GM23338 (cell line): Measurements from ENCODE around the gene ITGA8. TPM values are rescaled to one million over a fixed set of nuclear protein-coding genes. Genes with fewer than 3 reads are reported as not detected.

Experiments used
- ATAC-seq: fragments of 200-7000 bp; cut with Tn5 transposase; 3 replicates; pipeline ENCODE4 v1.9.1; 2020
- DNase-seq: peaks from one replicate; pipeline ENCODE4 v3.0.0-alpha.2; 2015; ENCODE audit warnings: low spot score
- H2AFZ ChIP-seq: fragments of 200-600 bp; sonication (generic); 2 replicates; pipeline ENCODE4 v1.8.0; 2016; ENCODE audit warnings: antibody characterized with exemption, mild to moderate bottlenecking, moderate library complexity
- H3F3A ChIP-seq: fragments of 200-600 bp; sonication (generic); replicated peaks from 2 replicates; pipeline ENCODE4 v1.8.0; 2017; ENCODE audit warnings: antibody characterized with exemption, mixed run types, low read depth
- H3K27ac ChIP-seq: fragments of 200-600 bp; sonication (generic); 2 replicates; pipeline ENCODE4 v1.6.1; 2016; ENCODE audit warnings: low read depth
- H3K27me3 ChIP-seq: fragments of 200-600 bp; sonication (generic); 2 replicates; pipeline ENCODE4 v1.8.0; 2016; ENCODE audit warnings: mild to moderate bottlenecking, mixed run types, moderate library complexity; ENCODE audit not compliant: insufficient read depth
- H3K36me3 ChIP-seq: fragments of 200-600 bp; sonication (generic); 2 replicates; pipeline ENCODE4 v1.8.0; 2016; ENCODE audit warnings: mild to moderate bottlenecking; ENCODE audit not compliant: insufficient read depth
- H3K4me1 ChIP-seq: fragments of 200-600 bp; sonication (generic); 2 replicates; pipeline ENCODE4 v1.8.0; 2016; ENCODE audit warnings: mild to moderate bottlenecking, moderate library complexity; ENCODE audit not compliant: insufficient read depth
- H3K4me2 ChIP-seq: fragments of 200-600 bp; sonication (generic); 2 replicates; pipeline ENCODE4 v1.7.1; 2017; ENCODE audit warnings: mixed run types
- H3K4me3 ChIP-seq: fragments of 200-600 bp; sonication (generic); 2 replicates; pipeline ENCODE4 v1.6.1; 2016; ENCODE audit warnings: mixed run types
- H3K79me2 ChIP-seq: fragments of 200-600 bp; sonication (generic); replicated peaks from 2 replicates; pipeline ENCODE4 v1.8.0; 2017; ENCODE audit warnings: mild to moderate bottlenecking; ENCODE audit not compliant: insufficient read depth
- H3K9me2 ChIP-seq: fragments of 200-600 bp; sonication (generic); 2 replicates; pipeline ENCODE4 v1.8.0; 2017; ENCODE audit not compliant: insufficient read depth
- H4K20me1 ChIP-seq: fragments of 200-600 bp; sonication (generic); replicated peaks from 2 replicates; pipeline ENCODE4 v1.8.0; 2017; ENCODE audit warnings: mild to moderate bottlenecking; ENCODE audit not compliant: insufficient read depth
- H3K27ac Mint-ChIP-seq: 2 replicates; pipeline ENCODE4 v1.8.0; 2020; ENCODE audit warnings: inconsistent platforms, mild to moderate bottlenecking, moderate library complexity, mixed read lengths
- H3K27me3 Mint-ChIP-seq: 3 replicates; pipeline ENCODE4 v1.8.0; 2022; ENCODE audit warnings: low read depth, mild to moderate bottlenecking, moderate library complexity, mixed read lengths, inconsistent platforms; ENCODE audit not compliant: insufficient read depth, poor library complexity
- H3K36me3 Mint-ChIP-seq: 3 replicates; pipeline ENCODE4 v1.8.0; 2021; ENCODE audit warnings: low read depth, mild to moderate bottlenecking, inconsistent platforms, moderate library complexity, mixed read lengths
- H3K4me1 Mint-ChIP-seq: 3 replicates; pipeline ENCODE4 v1.8.0; 2020; ENCODE audit warnings: mild to moderate bottlenecking, inconsistent platforms, mixed read lengths
- H3K4me3 Mint-ChIP-seq: 3 replicates; pipeline ENCODE4 v1.8.0; 2021; ENCODE audit warnings: moderate library complexity, mild to moderate bottlenecking, inconsistent platforms, mixed read lengths
- H3K9me3 Mint-ChIP-seq: 3 replicates; pipeline ENCODE4 v1.8.0; 2020; ENCODE audit warnings: moderate library complexity, mild to moderate bottlenecking, inconsistent platforms, mixed read lengths
- CREB1 ChIP-seq: fragments of 250-450 bp; sonication (Bioruptor Pico); IDR thresholded peaks from 2 replicates; pipeline ENCODE4 v1.5.0; 2020; ENCODE audit warnings: low read depth, mild to moderate bottlenecking, moderate library complexity
- ETS1 ChIP-seq: IDR thresholded peaks from 2 replicates; pipeline ENCODE4 v1.6.1; 2016; ENCODE audit warnings: antibody characterized with exemption
- EZH2 ChIP-seq: fragments of 200-600 bp; sonication (generic); IDR thresholded peaks from one replicate; pipeline ENCODE4 v1.8.0; 2017; ENCODE audit warnings: antibody characterized with exemption, mild to moderate bottlenecking, low read depth; ENCODE audit not compliant: unreplicated experiment
- EZH2phosphoT487 ChIP-seq: fragments of 200-600 bp; sonication (generic); IDR thresholded peaks from one replicate; pipeline ENCODE4 v1.8.1; 2018; ENCODE audit warnings: antibody characterized with exemption; ENCODE audit not compliant: unreplicated experiment
- JUNB ChIP-seq: IDR thresholded peaks from one replicate; pipeline ENCODE4 v1.6.1; 2016; ENCODE audit warnings: antibody characterized with exemption; ENCODE audit not compliant: unreplicated experiment
- NANOG ChIP-seq: IDR thresholded peaks from 2 replicates; pipeline ENCODE4 v1.6.1; 2016; ENCODE audit warnings: antibody characterized with exemption, borderline replicate concordance
- POLR2AphosphoS5 ChIP-seq: IDR thresholded peaks from 2 replicates; pipeline ENCODE4 v1.6.1; 2016; ENCODE audit warnings: antibody characterized with exemption, low read depth
- REST ChIP-seq: IDR thresholded peaks from one replicate; pipeline ENCODE4 v1.6.1; 2018; ENCODE audit warnings: antibody characterized with exemption; ENCODE audit not compliant: unreplicated experiment
- STAT1 ChIP-seq: IDR thresholded peaks from one replicate; pipeline ENCODE4 v1.6.1; 2016; ENCODE audit warnings: antibody characterized with exemption; ENCODE audit not compliant: unreplicated experiment
- ZNF114 ChIP-seq: fragments of 250-450 bp; sonication (Bioruptor Pico); IDR thresholded peaks from 2 replicates; pipeline ENCODE4 v1.5.0; 2020; ENCODE audit warnings: mild to moderate bottlenecking, moderate library complexity
- ZNF331 ChIP-seq: fragments of 250-450 bp; sonication (Bioruptor Pico); IDR thresholded peaks from 2 replicates; pipeline ENCODE4 v1.5.0; 2020; ENCODE audit warnings: low read depth, mild to moderate bottlenecking, moderate library complexity
- polyA plus RNA-seq: library from polyadenylated mRNA; unstranded; fragments of >200 nt; fragmentation: Nextera tagmentation; extraction: Ambion mirVana; gene quantifications from 2 replicates; pipeline ENCODE4 v1.2.1, GENCODE V29; 2016
- total RNA-seq: library from RNA; depleted of rRNA; stranded (reverse); fragments of >200 nt; shearing (Covaris generic); gene quantifications from 2 replicates; pipeline ENCODE4 v1.2.3, GENCODE V29; 2014
- TF ChIP-seq, protein P1 (sequence below), 2 experiments: fragments of 200-600 bp in 1 of 2; sonication (generic) in 1 of 2; conservative IDR thresholded peaks; 2 replicates each; pipeline versions ENCODE4 v1.5.1 to v1.6.1; 2016 to 2017; ENCODE audit warnings: antibody characterized with exemption in 2 of 2, low read depth in 2 of 2, mild to moderate bottlenecking in 2 of 2, moderate library complexity in 1 of 2
- TF ChIP-seq, protein P2 (sequence below): fragments of 250-450 bp; sonication (Bioruptor Pico); IDR thresholded peaks from 2 replicates; pipeline ENCODE4 v1.5.0; 2020; ENCODE audit warnings: mild to moderate bottlenecking, moderate library complexity

Gene ITGA8
- total and polyA plus RNA-seq, 2 experiments from 2014 or later: not detected

GRCh38 chr10:15678851-15679250, 40.9 kb downstream of the ITGA8 start:
- no peaks in the 10 kb centered on the region for H3K27me3 Mint-ChIP-seq
- H3K36me3 ChIP-seq: no peaks in the 10 kb centered on the region
- peaks cover 3% of the 10 kb centered on the region; the same call in 2 of the 3 replicates for H3K4me1 Mint-ChIP-seq
- no peak overlapping the region for H3K27ac ChIP-seq
- TF ChIP-seq POLR2AphosphoS5 (no peak), EZH2 (no peak), EZH2phosphoT487 (no peak), REST (no peak), ETS1 (no peak), NANOG (no peak), ZNF114 (CRISPR knock-in tag) (no peak), JUNB (no peak), CREB1 (CRISPR knock-in tag) (no peak), STAT1 (no peak), ZNF331 (CRISPR knock-in tag) (no peak)
- TF ChIP-seq, protein P1, sequence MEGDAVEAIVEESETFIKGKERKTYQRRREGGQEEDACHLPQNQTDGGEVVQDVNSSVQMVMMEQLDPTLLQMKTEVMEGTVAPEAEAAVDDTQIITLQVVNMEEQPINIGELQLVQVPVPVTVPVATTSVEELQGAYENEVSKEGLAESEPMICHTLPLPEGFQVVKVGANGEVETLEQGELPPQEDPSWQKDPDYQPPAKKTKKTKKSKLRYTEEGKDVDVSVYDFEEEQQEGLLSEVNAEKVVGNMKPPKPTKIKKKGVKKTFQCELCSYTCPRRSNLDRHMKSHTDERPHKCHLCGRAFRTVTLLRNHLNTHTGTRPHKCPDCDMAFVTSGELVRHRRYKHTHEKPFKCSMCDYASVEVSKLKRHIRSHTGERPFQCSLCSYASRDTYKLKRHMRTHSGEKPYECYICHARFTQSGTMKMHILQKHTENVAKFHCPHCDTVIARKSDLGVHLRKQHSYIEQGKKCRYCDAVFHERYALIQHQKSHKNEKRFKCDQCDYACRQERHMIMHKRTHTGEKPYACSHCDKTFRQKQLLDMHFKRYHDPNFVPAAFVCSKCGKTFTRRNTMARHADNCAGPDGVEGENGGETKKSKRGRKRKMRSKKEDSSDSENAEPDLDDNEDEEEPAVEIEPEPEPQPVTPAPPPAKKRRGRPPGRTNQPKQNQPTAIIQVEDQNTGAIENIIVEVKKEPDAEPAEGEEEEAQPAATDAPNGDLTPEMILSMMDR (conservative IDR thresholded peaks at IDR 0.05; ENCODE audit: low read depth in 2 of 2): no peak
- TF ChIP-seq, protein P2, sequence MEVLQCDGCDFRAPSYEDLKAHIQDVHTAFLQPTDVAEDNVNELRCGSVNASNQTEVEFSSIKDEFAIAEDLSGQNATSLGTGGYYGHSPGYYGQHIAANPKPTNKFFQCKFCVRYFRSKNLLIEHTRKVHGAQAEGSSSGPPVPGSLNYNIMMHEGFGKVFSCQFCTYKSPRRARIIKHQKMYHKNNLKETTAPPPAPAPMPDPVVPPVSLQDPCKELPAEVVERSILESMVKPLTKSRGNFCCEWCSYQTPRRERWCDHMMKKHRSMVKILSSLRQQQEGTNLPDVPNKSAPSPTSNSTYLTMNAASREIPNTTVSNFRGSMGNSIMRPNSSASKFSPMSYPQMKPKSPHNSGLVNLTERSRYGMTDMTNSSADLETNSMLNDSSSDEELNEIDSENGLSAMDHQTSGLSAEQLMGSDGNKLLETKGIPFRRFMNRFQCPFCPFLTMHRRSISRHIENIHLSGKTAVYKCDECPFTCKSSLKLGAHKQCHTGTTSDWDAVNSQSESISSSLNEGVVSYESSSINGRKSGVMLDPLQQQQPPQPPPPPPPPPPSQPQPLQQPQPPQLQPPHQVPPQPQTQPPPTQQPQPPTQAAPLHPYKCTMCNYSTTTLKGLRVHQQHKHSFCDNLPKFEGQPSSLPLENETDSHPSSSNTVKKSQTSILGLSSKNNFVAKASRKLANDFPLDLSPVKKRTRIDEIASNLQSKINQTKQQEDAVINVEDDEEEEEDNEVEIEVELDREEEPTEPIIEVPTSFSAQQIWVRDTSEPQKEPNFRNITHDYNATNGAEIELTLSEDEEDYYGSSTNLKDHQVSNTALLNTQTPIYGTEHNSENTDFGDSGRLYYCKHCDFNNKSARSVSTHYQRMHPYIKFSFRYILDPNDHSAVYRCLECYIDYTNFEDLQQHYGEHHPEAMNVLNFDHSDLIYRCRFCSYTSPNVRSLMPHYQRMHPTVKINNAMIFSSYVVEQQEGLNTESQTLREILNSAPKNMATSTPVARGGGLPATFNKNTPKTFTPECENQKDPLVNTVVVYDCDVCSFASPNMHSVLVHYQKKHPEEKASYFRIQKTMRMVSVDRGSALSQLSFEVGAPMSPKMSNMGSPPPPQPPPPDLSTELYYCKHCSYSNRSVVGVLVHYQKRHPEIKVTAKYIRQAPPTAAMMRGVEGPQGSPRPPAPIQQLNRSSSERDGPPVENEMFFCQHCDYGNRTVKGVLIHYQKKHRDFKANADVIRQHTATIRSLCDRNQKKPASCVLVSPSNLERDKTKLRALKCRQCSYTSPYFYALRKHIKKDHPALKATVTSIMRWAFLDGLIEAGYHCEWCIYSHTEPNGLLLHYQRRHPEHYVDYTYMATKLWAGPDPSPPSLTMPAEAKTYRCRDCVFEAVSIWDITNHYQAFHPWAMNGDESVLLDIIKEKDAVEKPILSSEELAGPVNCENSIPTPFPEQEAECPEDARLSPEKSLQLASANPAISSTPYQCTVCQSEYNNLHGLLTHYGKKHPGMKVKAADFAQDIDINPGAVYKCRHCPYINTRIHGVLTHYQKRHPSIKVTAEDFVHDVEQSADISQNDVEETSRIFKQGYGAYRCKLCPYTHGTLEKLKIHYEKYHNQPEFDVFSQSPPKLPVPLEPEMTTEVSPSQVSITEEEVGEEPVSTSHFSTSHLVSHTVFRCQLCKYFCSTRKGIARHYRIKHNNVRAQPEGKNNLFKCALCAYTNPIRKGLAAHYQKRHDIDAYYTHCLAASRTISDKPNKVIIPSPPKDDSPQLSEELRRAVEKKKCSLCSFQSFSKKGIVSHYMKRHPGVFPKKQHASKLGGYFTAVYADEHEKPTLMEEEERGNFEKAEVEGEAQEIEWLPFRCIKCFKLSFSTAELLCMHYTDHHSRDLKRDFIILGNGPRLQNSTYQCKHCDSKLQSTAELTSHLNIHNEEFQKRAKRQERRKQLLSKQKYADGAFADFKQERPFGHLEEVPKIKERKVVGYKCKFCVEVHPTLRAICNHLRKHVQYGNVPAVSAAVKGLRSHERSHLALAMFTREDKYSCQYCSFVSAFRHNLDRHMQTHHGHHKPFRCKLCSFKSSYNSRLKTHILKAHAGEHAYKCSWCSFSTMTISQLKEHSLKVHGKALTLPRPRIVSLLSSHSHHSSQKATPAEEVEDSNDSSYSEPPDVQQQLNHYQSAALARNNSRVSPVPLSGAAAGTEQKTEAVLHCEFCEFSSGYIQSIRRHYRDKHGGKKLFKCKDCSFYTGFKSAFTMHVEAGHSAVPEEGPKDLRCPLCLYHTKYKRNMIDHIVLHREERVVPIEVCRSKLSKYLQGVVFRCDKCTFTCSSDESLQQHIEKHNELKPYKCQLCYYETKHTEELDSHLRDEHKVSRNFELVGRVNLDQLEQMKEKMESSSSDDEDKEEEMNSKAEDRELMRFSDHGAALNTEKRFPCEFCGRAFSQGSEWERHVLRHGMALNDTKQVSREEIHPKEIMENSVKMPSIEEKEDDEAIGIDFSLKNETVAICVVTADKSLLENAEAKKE (CRISPR knock-in tag): no peak
- no peak overlapping the region for H2AFZ ChIP-seq
- no peak overlapping the region for H3K4me3 Mint-ChIP-seq
- DNase-seq (no peak), ATAC-seq (no peak)
- no peak overlapping the region for H3K4me3 ChIP-seq
- H3K79me2 ChIP-seq: no peaks in the 10 kb centered on the region
- H4K20me1 ChIP-seq: no peaks in the 10 kb centered on the region
- H3K4me1 ChIP-seq: no peaks in the 10 kb centered on the region
- H3F3A ChIP-seq: no peaks in the 10 kb centered on the region
- H3K27ac Mint-ChIP-seq: no peak overlapping the region
- H3K9me2 ChIP-seq: no peaks in the 10 kb centered on the region
- no peaks in the 10 kb centered on the region for H3K9me3 Mint-ChIP-seq
- no peaks in the 10 kb centered on the region for H3K27me3 ChIP-seq
- H3K4me2 ChIP-seq: no peak overlapping the region
- no peaks in the 10 kb centered on the region for H3K36me3 Mint-ChIP-seq
